Measurements from ENCODE around the gene GSPT1.

- TF ChIP-seq CTCF (IDR thresholded peaks at IDR 0.05) (no peak), POLR2AphosphoS5 (IDR thresholded peaks at IDR 0.05) (no peak), POLR2A (IDR thresholded peaks at IDR 0.05) (no peak), EP300 (IDR thresholded peaks at IDR 0.05; ENCODE audit: low read depth) (no peak)
Measured at GRCh38 chr16:11893571-11893970, 22.2 kb downstream of the GSPT1 start.

All from transverse colon (tissue), 4 donors.